Subcutaneous abdominal adipose tissue (tissue), 5 donors: ENCODE results near the gene EFNB3.
A peak's percentile ranks its signal among the peaks of the same experiment; 100 is the strongest.

Source experiments
- H3K27ac ChIP-seq: one replicate; pipeline ENCODE4 v1.7.0; 2013; ENCODE audit warnings: low read depth, mild to moderate bottlenecking, inconsistent platforms, low read length, moderate library complexity
- H3K27me3 ChIP-seq, 5 donors: one replicate each; pipeline ENCODE4 v1.7.0; 2013; ENCODE audit warnings: low read length in 5 of 5, inconsistent platforms in 1 of 5; ENCODE audit not compliant: control insufficient read depth in 5 of 5, insufficient read depth in 4 of 5
- H3K36me3 ChIP-seq, 5 donors: one replicate each; pipeline ENCODE4 v1.7.0; 2013; ENCODE audit warnings: low read length in 5 of 5; ENCODE audit not compliant: control insufficient read depth in 5 of 5, insufficient read depth in 5 of 5
- H3K4me1 ChIP-seq, 5 donors: one replicate each; pipeline ENCODE4 v1.7.0; 2013; ENCODE audit warnings: low read length in 5 of 5, mild to moderate bottlenecking in 3 of 5, moderate library complexity in 1 of 5; ENCODE audit not compliant: control insufficient read depth in 5 of 5, insufficient read depth in 5 of 5
- H3K4me3 ChIP-seq, 5 donors: one replicate each; pipeline ENCODE4 v1.7.0; 2013; ENCODE audit warnings: low read length in 5 of 5, low read depth in 1 of 5
- H3K9ac ChIP-seq, 5 donors: one replicate each; pipeline ENCODE4 v1.7.0; 2013; ENCODE audit warnings: low read length in 5 of 5, mild to moderate bottlenecking in 4 of 5, moderate library complexity in 3 of 5
- H3K9me3 ChIP-seq, 5 donors: one replicate each; pipeline ENCODE4 v1.7.0; 2013; ENCODE audit warnings: low read length in 5 of 5; ENCODE audit not compliant: control insufficient read depth in 5 of 5
- donor health status: healthy.
- donor health status: healthy.
- donor health status: healthy.
- donor health status: healthy.
- donor health status: healthy.

Gene EFNB3

DNA sequence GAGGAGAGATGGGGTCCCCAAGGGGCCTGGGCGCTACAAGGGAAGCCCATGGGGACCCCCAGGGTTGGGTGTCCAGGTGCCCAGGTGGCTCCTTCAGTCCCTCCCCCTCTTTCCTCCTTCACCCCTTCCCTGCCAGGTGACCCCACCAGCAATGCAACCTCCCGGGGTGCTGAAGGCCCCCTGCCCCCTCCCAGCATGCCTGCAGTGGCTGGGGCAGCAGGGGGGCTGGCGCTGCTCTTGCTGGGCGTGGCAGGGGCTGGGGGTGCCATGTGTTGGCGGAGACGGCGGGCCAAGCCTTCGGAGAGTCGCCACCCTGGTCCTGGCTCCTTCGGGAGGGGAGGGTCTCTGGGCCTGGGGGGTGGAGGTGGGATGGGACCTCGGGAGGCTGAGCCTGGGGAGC lies 4.0 kb downstream of the EFNB3 start:
- Histone ChIP-seq H3K9me3 (no peaks in the 10 kb centered on the region), H3K27me3 (peaks cover 25 to 63% (median 58%) of the 10 kb centered on the region in 5 donors), H3K4me3 (no peak overlapping the region), H3K27ac (no peak overlapping the region), H3K9ac (no peak overlapping the region), H3K36me3 (no peaks in the 10 kb centered on the region), H3K4me1 (peaks cover 0 to 19% (median 7%) of the 10 kb centered on the region in 5 donors)

DNA sequence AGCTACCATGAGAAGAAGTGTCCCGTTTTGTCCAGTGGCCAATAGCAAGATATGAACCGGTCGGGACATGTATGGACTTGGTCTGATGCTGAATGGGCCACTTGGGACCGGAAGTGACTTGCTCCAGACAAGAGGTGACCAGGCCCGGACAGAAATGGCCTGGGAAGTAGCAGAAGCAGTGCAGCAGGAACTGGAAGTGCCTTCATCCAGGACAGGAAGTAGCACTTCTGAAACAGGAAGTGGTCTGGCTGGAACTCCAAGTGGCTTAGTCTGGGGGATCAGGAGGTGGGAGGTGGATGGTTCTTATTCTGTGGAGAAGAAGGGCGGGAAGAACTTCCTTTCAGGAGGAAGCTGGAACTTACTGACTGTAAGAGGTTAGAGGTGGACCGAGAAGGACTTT lies 5.3 kb downstream of the EFNB3 start:
- H3K4me3 ChIP-seq, result no peak overlapping the region
- H3K9me3 ChIP-seq, result no peaks in the 10 kb centered on the region
- H3K4me1 ChIP-seq, result peaks cover 0 to 11% (median 0%) of the 10 kb centered on the region in 5 donors
- peaks cover 27 to 63% (median 57%) of the 10 kb centered on the region in 5 donors for H3K27me3 ChIP-seq
- H3K9ac ChIP-seq, result no peak overlapping the region
- no peak overlapping the region for H3K27ac ChIP-seq
- no peaks in the 10 kb centered on the region for H3K36me3 ChIP-seq

DNA sequence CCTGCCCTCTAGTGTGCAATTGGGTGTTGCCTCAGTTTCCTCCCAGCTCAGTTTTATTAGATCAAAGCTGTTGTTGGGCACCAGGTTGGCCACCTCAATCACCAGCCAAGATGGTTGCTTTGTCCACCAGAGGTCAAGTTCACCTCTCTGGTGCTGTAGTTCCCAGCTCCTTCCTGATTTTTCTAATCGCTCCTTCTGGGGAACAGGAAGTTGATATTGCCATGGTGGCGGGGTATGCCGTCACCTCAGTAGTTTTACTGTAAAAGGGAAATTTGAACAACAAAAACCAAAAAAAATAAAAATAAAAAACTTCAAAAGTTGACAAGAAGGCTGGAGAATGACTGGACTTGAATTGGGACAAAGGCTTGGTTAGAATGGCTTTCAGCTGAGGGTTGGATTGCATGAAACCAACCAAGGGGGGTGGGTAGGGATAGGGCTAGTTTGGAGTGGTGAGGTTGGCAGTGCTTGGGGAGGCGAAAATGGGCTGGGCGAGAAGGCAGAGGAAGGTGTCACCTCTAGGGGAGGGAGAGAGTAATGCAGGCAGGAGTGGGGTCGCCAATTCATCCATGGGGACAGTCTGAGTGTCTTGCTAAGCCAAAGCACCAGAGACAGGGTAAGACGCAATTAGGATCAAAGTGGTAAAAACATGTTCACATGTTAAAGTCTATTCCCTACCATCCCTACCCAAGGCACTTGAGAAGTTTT lies 6.2 kb downstream of the EFNB3 start:
- Histone ChIP-seq H3K9ac (no peak overlapping the region), H3K4me3 (no peak overlapping the region), H3K27ac (no peak overlapping the region), H3K9me3 (no peaks in the 10 kb centered on the region), H3K27me3 (peaks cover 29 to 63% (median 56%) of the 10 kb centered on the region in 5 donors), H3K4me1 (peaks cover 0 to 11% (median 1%) of the 10 kb centered on the region in 5 donors), H3K36me3 (no peaks in the 10 kb centered on the region)

DNA sequence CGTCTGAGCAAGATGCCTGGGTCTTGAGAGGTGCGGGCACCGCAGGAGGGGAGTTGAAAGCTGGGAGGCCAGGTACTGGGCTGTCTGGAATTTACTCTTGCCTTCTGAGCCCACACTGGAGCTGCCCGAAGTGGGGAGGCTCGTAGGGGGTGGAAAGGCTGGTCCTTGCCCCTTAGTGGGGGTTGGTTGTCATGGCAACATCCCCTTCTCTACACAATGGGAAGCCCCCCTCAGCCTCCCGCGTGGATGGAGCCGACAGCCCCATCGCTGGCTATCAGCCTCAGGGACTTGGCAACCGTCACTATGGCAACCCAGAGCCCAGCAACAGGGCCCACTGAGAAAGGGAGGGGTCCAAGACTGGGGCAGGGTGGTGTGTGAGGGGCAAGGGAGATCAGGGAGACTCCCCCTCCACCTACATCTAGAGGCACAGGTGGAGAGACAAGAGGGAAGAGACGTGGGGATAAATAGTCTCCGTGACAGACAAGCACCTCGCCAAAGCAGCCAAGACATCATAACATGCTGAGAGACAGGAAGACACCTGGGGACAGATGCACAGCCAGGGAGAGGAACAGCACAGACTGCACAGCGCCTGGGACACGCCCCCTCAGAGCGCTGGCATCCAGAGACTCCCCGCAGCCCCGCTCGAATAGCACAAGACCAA lies 7.2 kb downstream of the EFNB3 start:
- H3K36me3 ChIP-seq, result no peaks in the 10 kb centered on the region
- H3K9ac ChIP-seq, result no peak overlapping the region
- peaks cover 28 to 62% (median 50%) of the 10 kb centered on the region in 5 donors for H3K27me3 ChIP-seq
- H3K4me3 ChIP-seq, result no peak overlapping the region
- no peaks in the 10 kb centered on the region for H3K9me3 ChIP-seq
- H3K4me1 ChIP-seq, result peaks cover 0 to 20% (median 12%) of the 10 kb centered on the region in 5 donors
- H3K27ac ChIP-seq, result no peak overlapping the region

DNA sequence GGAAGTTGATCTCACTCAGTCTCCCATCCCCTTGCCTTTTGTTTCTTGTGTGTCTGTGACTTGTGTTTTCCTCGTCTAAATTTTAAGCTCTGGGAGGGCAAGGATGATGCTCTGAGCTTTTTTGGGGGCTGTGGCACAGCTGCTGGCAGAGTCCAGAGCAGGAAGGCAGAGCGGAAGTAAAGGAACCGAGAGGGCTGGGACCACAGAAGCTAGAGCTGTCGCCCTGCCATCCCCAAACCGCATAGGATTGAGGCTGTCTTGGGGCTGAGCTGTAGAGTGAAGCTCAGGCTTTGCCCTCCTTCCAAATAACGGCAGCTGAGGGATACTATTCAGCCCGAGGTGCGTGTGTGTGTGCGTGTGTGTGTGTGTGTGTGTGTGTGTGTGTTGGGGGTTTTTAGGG lies 8.8 kb downstream of the EFNB3 start:
- Histone ChIP-seq H3K4me1 (peaks cover 0 to 29% (median 22%) of the 10 kb centered on the region in 5 donors), H3K9me3 (no peaks in the 10 kb centered on the region), H3K27me3 (peaks cover 25 to 58% (median 42%) of the 10 kb centered on the region in 5 donors), H3K9ac (no peak overlapping the region), H3K27ac (no peak overlapping the region), H3K4me3 (no peak overlapping the region), H3K36me3 (no peaks in the 10 kb centered on the region)

DNA sequence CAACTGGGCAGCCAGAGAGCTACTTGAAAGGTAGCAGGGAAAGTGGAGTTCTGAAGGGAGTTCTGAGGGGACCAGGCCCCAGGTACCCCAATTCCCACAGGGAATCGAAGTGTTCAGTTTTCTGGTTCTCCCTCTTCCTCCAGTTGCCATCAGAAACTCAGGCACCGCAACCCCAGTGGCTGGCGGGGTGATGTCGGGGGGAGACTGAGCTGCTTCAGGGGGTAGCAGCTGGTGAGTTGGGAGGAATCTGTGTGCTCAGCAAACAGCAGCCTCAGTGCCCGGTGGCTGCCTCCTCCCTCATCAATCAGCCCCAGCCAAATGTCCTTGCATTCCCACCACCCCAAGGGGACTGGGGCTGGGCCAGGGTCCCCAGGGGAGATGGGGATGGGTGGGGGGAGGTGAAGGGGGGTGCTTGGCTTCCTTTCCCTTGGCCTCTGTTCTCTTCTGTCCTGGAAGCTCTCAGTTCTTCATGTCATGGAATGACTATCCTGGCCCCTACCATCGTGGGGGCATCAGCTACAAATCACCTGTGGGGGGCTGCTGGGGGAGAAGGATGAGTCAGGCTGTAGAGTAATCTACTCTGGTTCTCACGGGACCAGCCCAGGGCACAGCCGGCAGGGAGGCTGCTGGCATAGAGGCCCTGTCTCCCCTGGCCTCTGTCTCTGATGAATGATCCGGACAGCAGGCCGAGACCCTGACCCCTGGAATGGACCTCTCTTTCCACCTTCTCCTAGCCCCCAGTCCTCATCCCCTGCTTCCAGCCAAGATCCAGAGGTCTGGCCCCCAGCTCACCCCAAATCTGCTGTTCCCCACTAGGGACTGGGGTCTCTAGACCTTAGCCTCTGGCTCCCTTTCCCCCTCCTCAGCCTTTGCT lies 10.0 kb downstream of the EFNB3 start:
- Histone ChIP-seq H3K9ac (no peak overlapping the region), H3K36me3 (no peaks in the 10 kb centered on the region), H3K9me3 (no peaks in the 10 kb centered on the region), H3K27ac (no peak overlapping the region), H3K4me1 (peaks cover 0 to 29% (median 22%) of the 10 kb centered on the region in 5 donors), H3K4me3 (no peak overlapping the region), H3K27me3 (peaks cover 29 to 64% (median 45%) of the 10 kb centered on the region in 5 donors)

DNA sequence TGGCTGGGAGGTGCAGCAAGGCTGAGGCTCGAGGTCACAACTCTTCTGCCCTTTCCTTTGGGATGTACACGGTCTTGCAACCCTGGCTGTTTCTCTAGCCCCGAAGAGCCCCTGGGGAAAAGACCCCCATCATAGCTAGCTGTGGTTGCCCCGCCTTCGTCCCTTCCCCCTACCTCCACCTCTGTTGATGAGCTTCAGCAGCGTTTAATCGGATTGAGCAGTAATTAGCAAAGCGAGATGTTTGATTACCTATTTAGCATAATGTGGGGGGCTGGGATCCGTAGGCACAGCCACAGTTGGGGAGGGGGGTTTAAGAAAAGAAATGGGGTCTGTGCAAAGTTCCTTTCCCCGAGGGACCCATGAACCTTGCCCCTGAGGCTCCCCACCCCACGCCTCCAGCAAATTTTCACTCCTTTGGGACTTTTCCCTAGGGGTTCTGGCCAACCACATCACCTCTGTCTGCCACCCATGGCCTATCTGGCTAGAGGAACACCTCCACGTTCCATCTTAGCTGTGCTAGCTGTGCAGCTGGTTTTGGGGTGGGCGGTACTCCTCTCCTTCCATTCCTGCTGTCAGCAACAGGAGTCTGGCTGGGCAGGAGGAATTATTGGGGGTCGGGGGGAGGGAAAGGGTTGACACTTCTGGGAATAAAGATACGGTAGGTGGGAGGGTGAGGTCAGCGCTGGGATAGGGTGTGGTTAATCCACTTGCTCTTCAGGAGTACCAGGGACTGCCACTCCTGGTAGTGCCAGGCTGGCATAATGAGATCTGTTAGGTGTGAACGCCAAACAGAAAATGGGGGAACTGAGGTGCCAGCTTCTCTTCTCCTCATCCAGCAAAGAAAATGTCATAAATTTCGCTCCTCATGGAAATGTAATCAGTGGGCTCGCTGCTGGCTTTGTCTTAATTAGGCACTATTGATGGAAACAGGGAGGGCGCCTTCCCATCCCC lies 11.2 kb downstream of the EFNB3 start:
- peaks cover 33 to 65% (median 48%) of the 10 kb centered on the region in 5 donors for H3K27me3 ChIP-seq
- H3K27ac ChIP-seq, result no peak overlapping the region
- H3K9me3 ChIP-seq, result no peaks in the 10 kb centered on the region
- H3K4me1 ChIP-seq, result peaks cover 0 to 22% (median 18%) of the 10 kb centered on the region in 5 donors
- no peaks in the 10 kb centered on the region for H3K36me3 ChIP-seq
- peak overlapping the region in 3 of 5 donors; percentile 55 to 62 (median 58) for H3K9ac ChIP-seq
- H3K4me3 ChIP-seq, result peak overlapping the region in 4 of 5 donors; percentile 52 to 69 (median 56)

DNA sequence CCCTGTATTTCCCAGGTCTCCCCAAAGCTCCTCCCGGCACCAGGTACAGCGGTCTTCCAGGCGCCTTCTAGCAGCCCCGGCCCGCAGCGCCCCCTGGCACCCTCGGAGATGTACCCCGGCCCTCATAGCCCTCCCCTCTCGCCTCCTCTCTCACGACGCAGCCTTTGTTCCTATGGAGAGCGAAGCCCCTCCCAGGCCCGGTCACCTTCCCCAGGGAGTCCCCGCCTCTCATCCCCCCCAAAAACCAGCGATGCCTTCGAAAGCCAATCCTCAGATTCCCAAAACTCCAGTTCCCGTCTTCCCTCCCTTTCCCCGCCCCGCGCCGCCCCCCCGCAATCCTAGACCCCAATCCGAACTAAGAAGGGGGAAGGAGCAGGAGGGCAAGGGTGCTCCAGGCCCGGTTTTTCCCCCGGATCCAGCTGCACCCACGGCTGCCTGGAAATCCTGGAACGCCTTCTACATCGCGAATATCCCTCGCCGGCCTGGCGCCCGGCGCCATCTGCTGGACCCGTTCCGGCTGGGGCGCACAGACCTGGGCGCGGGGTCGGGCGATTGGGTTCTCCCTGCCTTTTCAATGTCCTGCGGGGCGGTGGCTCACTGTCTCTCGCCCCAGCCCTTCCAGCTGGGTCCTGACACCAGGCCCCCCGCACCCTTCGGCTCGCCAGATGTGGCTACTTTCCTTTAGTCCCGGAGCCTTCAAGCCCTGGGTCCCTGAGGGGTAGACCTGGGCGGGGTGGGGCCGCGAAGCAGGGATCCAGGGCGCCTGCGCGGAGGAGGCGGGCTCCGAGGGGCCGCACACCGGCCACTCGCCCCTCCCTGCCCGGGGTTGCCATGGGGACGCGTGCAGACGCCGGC lies 12.1 kb downstream of the EFNB3 start, which contains the start of gene DNAH2:
TSS of gene DNAH2 (plus strand) at position 844 of the 855 bp plus-strand sequence. CDS start 1,991 bp downstream, outside the sequence.
- Histone ChIP-seq H3K4me3 (peak within 1 kb of the TSS; percentile 35 to 69 (median 54)), H3K27me3 (peaks cover 28 to 59% (median 45%) of the 10 kb centered on the region in 5 donors)

More for the DNA sequence above, 12.1 kb downstream of the EFNB3 start, which contains the start of gene DNAH2:
- peaks cover 0 to 22% (median 18%) of the 10 kb centered on the region in 5 donors for H3K4me1 ChIP-seq
- no peaks in the 10 kb centered on the region for H3K9me3 ChIP-seq
- H3K9ac ChIP-seq, result peak within 1 kb of the TSS in 3 of 5 donors; percentile 55 to 62 (median 58)
- H3K36me3 ChIP-seq, result no peaks in the 10 kb centered on the region
- no peak within 1 kb of the TSS for H3K27ac ChIP-seq
